ENCODE measurements around the gene GPC6.

GRCh38 chr13:93818345-93818744 lies 591.7 kb downstream of the GPC6 start:
- TF ChIP-seq CTCF (IDR thresholded peaks at IDR 0.05; ENCODE audit: insufficient read depth, low read depth, low read length) (no peak), EZH2 (IDR thresholded peaks at IDR 0.05; ENCODE audit: insufficient read depth, low read length) (no peak)

Data from astrocyte (in vitro differentiated cells and primary cell).